ENCODE data around the gene FAM107B. TPM values are rescaled to one million over a fixed set of nuclear protein-coding genes. Genes with fewer than 3 reads are reported as not detected.

Gene FAM107B
- total and polyA plus RNA-seq, 11 donors: 1.9 to 27.6 (median 4.9) TPM

DNA sequence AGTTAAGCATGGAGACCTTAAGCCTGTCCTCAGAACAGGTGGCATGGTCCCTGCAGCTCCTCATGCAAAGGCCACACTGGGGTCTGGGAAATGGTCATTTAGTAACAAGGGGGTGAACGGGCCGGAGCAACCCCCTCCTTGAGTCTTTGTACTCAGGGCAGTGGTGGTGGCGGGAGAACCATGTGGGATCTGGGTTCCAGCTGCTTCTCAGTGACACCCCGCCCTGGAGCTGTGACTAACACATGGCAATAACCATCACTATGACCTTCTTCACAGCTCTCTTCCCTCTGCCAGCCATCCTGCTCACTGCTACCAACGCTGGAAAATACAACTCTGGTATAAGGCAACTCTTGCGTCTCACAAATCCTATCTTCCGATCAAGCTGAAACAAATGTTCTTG, 240.5 kb downstream of the FAM107B start:
- ATAC-seq (no peak), DNase-seq (no peak)
- no peak for TF ChIP-seq POLR2A (IDR thresholded peaks at IDR 0.05)
- TF ChIP-seq, protein P1, sequence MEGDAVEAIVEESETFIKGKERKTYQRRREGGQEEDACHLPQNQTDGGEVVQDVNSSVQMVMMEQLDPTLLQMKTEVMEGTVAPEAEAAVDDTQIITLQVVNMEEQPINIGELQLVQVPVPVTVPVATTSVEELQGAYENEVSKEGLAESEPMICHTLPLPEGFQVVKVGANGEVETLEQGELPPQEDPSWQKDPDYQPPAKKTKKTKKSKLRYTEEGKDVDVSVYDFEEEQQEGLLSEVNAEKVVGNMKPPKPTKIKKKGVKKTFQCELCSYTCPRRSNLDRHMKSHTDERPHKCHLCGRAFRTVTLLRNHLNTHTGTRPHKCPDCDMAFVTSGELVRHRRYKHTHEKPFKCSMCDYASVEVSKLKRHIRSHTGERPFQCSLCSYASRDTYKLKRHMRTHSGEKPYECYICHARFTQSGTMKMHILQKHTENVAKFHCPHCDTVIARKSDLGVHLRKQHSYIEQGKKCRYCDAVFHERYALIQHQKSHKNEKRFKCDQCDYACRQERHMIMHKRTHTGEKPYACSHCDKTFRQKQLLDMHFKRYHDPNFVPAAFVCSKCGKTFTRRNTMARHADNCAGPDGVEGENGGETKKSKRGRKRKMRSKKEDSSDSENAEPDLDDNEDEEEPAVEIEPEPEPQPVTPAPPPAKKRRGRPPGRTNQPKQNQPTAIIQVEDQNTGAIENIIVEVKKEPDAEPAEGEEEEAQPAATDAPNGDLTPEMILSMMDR (IDR thresholded peaks at IDR 0.05): no peak
- Histone ChIP-seq H3K27me3 (no peaks in the 10 kb centered on the region), H3K9me3 (no peaks in the 10 kb centered on the region), H3K36me3 (peaks cover 0 to 26% (median 10%) of the 10 kb centered on the region in 9 donors), H3K27ac (no peak overlapping the region), H3K4me1 (peaks cover 0 to 15% (median 3%) of the 10 kb centered on the region in 12 donors), H3K4me3 (no peak overlapping the region)
- intact Hi-C loops (cut with DNase I): loop anchor here in 6 of 10 donors (10.0 kb wide), 2 partner anchors 291 to 571 kb away; no protein-coding TSS in a partner anchor
- 93 to 97% (median 96%) methylated on average over 7 of the region's 7 CpGs for WGBS, 4 donors

DNA sequence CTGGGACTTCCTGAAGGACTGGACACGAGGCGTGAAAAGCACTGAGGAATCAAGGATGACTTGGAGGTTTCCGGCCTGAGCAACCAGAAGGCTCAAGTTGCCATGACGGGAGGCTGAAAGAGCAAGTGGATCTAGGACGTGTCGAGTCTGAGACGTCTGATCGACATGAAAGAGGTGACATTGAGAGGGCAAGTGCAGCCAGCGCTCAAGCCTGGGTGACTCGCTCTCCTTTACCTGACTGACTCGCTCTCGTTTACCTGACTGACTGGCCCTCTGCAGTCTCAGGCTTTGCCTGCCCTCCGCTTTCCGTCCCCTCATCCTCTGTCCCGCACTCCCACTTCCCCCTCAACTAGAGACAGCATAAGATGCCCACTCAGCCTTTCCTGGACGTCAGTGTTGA, 241.4 kb downstream of the FAM107B start:
- TF ChIP-seq, protein P1 (IDR thresholded peaks at IDR 0.05): no peak
- TF ChIP-seq POLR2A (IDR thresholded peaks at IDR 0.05): no peak
- H3K27me3 ChIP-seq: no peaks in the 10 kb centered on the region
- peaks cover 0 to 34% (median 18%) of the 10 kb centered on the region in 9 donors for H3K36me3 ChIP-seq
- intact Hi-C loops (cut with DNase I): loop anchor here in 6 of 10 donors (10.0 kb wide), 2 partner anchors 292 to 572 kb away; no protein-coding TSS in a partner anchor
- peaks cover 0 to 15% (median 3%) of the 10 kb centered on the region in 12 donors for H3K4me1 ChIP-seq
- ATAC-seq: no peak
- H3K9me3 ChIP-seq: no peaks in the 10 kb centered on the region
- 92 to 95% (median 94%) methylated on average over 16 of the region's 16 CpGs for WGBS, 4 donors
- no peak for DNase-seq
- no peak overlapping the region for H3K4me3 ChIP-seq
- no peak overlapping the region for H3K27ac ChIP-seq

DNA sequence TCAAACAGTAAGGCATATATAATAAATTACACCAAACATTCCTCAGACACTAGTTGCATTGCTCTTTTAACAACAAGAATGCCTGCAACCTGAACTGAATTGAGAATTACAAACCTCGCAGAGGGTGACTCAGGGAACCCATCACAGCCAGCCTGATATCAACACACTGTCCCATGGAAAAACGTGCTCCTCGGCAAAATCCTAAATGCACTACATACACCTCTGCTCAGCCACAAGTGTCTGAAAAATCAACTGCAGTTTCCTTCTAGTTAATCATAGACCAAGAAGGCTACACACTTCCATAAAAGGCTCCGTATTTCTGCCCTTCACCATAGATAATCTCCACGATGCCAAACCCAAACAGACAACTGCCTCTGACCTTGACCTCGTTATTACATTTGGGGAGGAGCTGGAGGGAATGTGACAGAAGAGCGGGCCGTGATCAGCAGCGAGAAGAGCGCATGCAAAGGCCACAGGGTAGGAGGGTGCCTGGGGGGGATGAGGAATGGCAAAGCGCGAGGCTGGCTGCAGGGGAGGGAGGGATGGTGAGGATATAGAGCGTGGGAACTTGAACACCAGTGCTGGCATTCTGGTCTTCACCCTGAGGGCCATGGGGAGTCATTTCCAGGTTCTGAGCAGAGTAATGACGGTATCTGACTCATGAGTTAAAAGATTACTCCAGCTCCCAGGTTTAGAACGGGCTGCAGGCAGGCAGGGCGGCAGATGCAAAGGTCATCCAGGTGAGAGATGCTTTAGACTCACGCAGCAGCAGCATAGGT, 242.0 kb downstream of the FAM107B start:
- WGBS, 4 donors: 76 to 87% (median 81%) methylated on average over 17 of the region's 17 CpGs
- Histone ChIP-seq H3K4me1 (peaks cover 0 to 15% (median 3%) of the 10 kb centered on the region in 12 donors), H3K27me3 (no peaks in the 10 kb centered on the region), H3K4me3 (no peak overlapping the region), H3K9me3 (no peaks in the 10 kb centered on the region), H3K27ac (no peak overlapping the region), H3K36me3 (peaks cover 0 to 37% (median 18%) of the 10 kb centered on the region in 9 donors)
- DNase-seq (no peak), ATAC-seq (no peak)
- TF ChIP-seq POLR2A (IDR thresholded peaks at IDR 0.05): no peak
- TF ChIP-seq, protein P1 (IDR thresholded peaks at IDR 0.05): no peak
- intact Hi-C loops (cut with DNase I): loop anchor here in 6 of 10 donors (10.0 kb wide), 2 partner anchors 292 to 572 kb away; no protein-coding TSS in a partner anchor

DNA sequence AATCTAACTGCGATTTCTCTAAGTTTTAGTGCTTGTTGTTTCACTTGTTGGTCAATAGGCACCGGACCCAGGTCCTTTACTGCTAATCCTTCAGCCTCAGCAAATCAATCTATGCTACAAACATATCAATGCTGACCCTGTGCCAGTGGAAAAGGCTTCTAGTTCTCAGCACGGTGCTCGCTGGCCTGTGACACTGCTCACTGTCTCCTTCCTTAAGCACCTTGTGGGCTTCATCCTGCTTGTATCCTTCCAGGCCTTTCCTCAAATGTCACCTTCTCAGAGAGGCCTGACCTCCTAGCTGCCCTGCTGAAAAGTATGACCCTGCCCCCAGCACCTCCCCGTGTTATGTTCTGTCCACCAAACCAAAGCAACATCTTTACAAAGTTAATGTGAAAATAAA, 242.7 kb downstream of the FAM107B start:
- H3K4me3 ChIP-seq: no peak overlapping the region

More for the DNA sequence above, 242.7 kb downstream of the FAM107B start:
- Histone ChIP-seq H3K9me3 (no peaks in the 10 kb centered on the region), H3K27me3 (no peaks in the 10 kb centered on the region), H3K4me1 (peaks cover 0 to 13% (median under 1%) of the 10 kb centered on the region in 12 donors), H3K27ac (no peak overlapping the region), H3K36me3 (peaks cover 0 to 42% (median 18%) of the 10 kb centered on the region in 9 donors)
- no peak for DNase-seq
- 88 to 94% (median 90%) methylated on average over 5 of the region's 5 CpGs for WGBS, 4 donors
- no peak for ATAC-seq
- intact Hi-C loops (cut with DNase I): loop anchor here in 6 of 10 donors (10.0 kb wide), 2 partner anchors 293 to 573 kb away; no protein-coding TSS in a partner anchor
- TF ChIP-seq POLR2A (IDR thresholded peaks at IDR 0.05): no peak
- TF ChIP-seq, protein P1 (IDR thresholded peaks at IDR 0.05): no peak

Data from heart left ventricle (tissue), 16 donors.